Caco-2 (cell line): Measurements from ENCODE around the gene DLX4. TPM values are rescaled to one million over a fixed set of nuclear protein-coding genes. Genes with fewer than 3 reads are reported as not detected.

Experiments used
- BruUV-seq: library from RNA; stranded (reverse); fragments of 400-500 nt; replicated peaks from 2 replicates; lab custom pipeline; 2021; lab: Mats Ljungman, UMichigan
- CTCF ChIA-PET: fragments of 300-600 bp; sonication (Branson Sonifier 250); formaldehyde crosslinking; loops from one replicate; lab custom pipeline; 2022; ENCODE audit warnings: antibody characterized with exemption; lab: Charles Lee
- POLR2A ChIA-PET: fragments of 300-600 bp; sonication (Branson Sonifier 250); formaldehyde crosslinking; loops from one replicate; lab custom pipeline; 2022; ENCODE audit warnings: antibody characterized with exemption; lab: Charles Lee
- DNase-seq, 2 experiments: peaks; one replicate each; pipeline versions ENCODE4 v3.0.0 to v3.0.0-alpha.2; 2020 to 2022
- H3K27me3 ChIP-seq: replicated peaks from 2 replicates; pipeline ENCODE4 v1.6.0; 2011; ENCODE audit warnings: low read length; ENCODE audit not compliant: control insufficient read depth, insufficient read depth
- H3K36me3 ChIP-seq: 2 replicates; pipeline ENCODE4 v1.5.1; 2011; ENCODE audit warnings: low read length; ENCODE audit not compliant: control insufficient read depth, insufficient read depth
- H3K4me1 ChIP-seq: fragments of 250-450 bp; sonication (Bioruptor Pico); 2 replicates; pipeline ENCODE4 v1.5.1; 2020; ENCODE audit warnings: mild to moderate bottlenecking
- H3K4me3 ChIP-seq: 2 replicates; pipeline ENCODE4 v1.5.1; 2011; ENCODE audit warnings: low read depth, mild to moderate bottlenecking, control low read depth, low read length
- H3K9me3 ChIP-seq: fragments of 250-450 bp; sonication (Bioruptor Pico); 2 replicates; pipeline ENCODE4 v1.5.1; 2020; ENCODE audit warnings: mild to moderate bottlenecking, moderate library complexity
- H3K27ac Mint-ChIP-seq: one replicate; pipeline ENCODE4 v1.8.0; 2022; ENCODE audit warnings: mixed read lengths; ENCODE audit not compliant: unreplicated experiment
- H3K27me3 Mint-ChIP-seq: one replicate; pipeline ENCODE4 v1.8.0; 2022; ENCODE audit warnings: mixed read lengths; ENCODE audit not compliant: insufficient read depth, unreplicated experiment
- H3K36me3 Mint-ChIP-seq: one replicate; pipeline ENCODE4 v1.8.0; 2022; ENCODE audit warnings: mild to moderate bottlenecking, mixed read lengths; ENCODE audit not compliant: insufficient read depth, unreplicated experiment
- H3K4me1 Mint-ChIP-seq: one replicate; pipeline ENCODE4 v1.8.0; 2022; ENCODE audit warnings: low read depth, mixed read lengths; ENCODE audit not compliant: unreplicated experiment
- H3K4me3 Mint-ChIP-seq: one replicate; pipeline ENCODE4 v1.8.0; 2022; ENCODE audit warnings: mild to moderate bottlenecking, moderate library complexity, mixed read lengths; ENCODE audit not compliant: unreplicated experiment
- H3K9me3 Mint-ChIP-seq: one replicate; pipeline ENCODE4 v1.8.0; 2022; ENCODE audit warnings: mixed read lengths; ENCODE audit not compliant: unreplicated experiment
- intact Hi-C: fragments of 100-400 bp; cut with micrococcal nuclease; formaldehyde crosslinking; loops from one replicate; pipeline ENCODE4 v1.10.0; 2022; ENCODE audit not compliant: unreplicated experiment
- total RNA-seq: library from RNA; stranded (reverse); gene quantifications from 2 replicates; pipeline ENCODE4 v1.2.3, GENCODE V29; 2022
- TF ChIP-seq, protein P1 (sequence below), 2 experiments: fragments of 200-600 bp in 1 of 2; IDR thresholded peaks; 1 replicate in 1 of 2; 2 replicates in 1 of 2; pipeline versions ENCODE4 v1.5.1 to v1.8.0; 2011 to 2022; ENCODE audit warnings: antibody characterized with exemption in 1 of 2, control low read depth in 1 of 2, inconsistent platforms in 1 of 2, low read depth in 1 of 2, low read length in 1 of 2, mild to moderate bottlenecking in 1 of 2, moderate library complexity in 1 of 2; ENCODE audit not compliant: insufficient read depth in 1 of 2, severe bottlenecking in 1 of 2, unreplicated experiment in 1 of 2

Gene DLX4
- total RNA-seq, 1 experiment from 2014 or later, result 27.0 TPM

DNA sequence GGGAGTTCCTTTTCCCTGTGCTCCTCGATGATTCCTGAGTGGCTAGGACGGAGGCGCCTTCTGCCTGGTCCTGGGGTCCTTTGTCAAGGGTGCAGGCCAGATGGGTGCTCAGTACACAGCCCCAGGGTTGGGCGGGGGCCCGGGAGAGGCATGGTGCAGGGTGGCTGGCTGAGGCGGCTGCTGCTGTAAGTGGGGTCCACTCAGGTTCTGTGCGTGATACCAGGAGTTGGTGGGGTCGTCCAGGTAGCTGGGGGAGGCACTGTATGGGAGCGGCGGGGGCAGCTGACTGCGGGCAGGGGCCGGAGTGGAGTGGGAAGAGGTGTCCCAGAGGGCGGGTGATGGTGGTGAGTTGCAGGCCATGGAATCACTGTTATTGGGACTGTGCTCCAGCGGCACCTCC is 22.4 kb downstream of the DLX4 start:
- Mint-ChIP-seq H3K27ac (no peak overlapping the region), H3K9me3 (no peaks in the 10 kb centered on the region), H3K4me3 (no peak overlapping the region), H3K27me3 (peaks cover 2% of the 10 kb centered on the region), H3K36me3 (peaks cover 7% of the 10 kb centered on the region), H3K4me1 (peaks cover 18% of the 10 kb centered on the region)
- POLR2A ChIA-PET, result no interaction called here
- Histone ChIP-seq H3K27me3 (no peaks in the 10 kb centered on the region), H3K36me3 (no peaks in the 10 kb centered on the region), H3K9me3 (no peaks in the 10 kb centered on the region), H3K4me3 (no peak overlapping the region), H3K4me1 (peaks cover 12% of the 10 kb centered on the region)
- BruUV-seq, result no TSS peak
- intact Hi-C loops, result no loop called here
- TF ChIP-seq, protein P1, sequence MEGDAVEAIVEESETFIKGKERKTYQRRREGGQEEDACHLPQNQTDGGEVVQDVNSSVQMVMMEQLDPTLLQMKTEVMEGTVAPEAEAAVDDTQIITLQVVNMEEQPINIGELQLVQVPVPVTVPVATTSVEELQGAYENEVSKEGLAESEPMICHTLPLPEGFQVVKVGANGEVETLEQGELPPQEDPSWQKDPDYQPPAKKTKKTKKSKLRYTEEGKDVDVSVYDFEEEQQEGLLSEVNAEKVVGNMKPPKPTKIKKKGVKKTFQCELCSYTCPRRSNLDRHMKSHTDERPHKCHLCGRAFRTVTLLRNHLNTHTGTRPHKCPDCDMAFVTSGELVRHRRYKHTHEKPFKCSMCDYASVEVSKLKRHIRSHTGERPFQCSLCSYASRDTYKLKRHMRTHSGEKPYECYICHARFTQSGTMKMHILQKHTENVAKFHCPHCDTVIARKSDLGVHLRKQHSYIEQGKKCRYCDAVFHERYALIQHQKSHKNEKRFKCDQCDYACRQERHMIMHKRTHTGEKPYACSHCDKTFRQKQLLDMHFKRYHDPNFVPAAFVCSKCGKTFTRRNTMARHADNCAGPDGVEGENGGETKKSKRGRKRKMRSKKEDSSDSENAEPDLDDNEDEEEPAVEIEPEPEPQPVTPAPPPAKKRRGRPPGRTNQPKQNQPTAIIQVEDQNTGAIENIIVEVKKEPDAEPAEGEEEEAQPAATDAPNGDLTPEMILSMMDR (IDR thresholded peaks at IDR 0.05; ENCODE audit: insufficient read depth in 1 of 2, low read depth in 1 of 2, low read length in 1 of 2, severe bottlenecking in 1 of 2, unreplicated experiment in 1 of 2), result no peak
- CTCF ChIA-PET, result interaction anchor here (1.5 kb wide), 1 partner anchor 119 kb away, joined by 6 read pairs; no protein-coding TSS in a partner anchor
- DNase-seq, result peak; percentile 3 to 45

DNA sequence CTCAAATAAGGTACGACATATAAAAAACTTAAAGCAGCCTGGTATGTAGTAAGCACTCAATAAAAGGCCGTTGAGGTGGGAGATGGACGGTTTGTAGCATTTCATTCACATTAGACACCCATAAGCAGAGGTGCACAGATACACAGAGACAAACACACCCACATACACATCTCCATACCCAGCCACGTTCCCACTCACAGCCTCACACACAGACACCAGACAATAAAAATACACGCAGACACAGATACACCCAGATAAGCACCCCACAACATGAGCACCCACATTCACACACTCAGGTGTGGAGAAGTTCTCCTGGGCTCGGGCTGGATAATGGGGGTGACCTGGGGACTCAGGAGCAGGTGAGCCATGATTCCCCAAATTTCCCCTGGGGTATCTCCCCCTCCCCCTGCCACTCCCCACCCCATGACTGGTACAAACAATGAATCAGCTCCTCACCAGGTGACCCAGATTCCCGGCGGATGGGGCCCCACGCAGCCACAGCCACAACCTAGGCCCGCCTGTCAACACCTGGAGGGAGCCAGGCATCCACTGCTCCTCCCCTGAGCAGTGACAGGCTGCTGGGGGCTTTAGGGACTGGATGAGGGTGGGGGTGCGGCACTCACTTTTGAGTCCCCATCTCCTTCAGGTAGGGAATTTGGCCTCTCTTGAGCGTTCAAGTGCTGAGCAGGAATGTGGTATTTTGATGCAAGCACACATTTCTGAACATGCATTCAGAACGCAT is 23.4 kb downstream of the DLX4 start:
- no TSS peak for BruUV-seq
- intact Hi-C loops, result no loop called here

DNA sequence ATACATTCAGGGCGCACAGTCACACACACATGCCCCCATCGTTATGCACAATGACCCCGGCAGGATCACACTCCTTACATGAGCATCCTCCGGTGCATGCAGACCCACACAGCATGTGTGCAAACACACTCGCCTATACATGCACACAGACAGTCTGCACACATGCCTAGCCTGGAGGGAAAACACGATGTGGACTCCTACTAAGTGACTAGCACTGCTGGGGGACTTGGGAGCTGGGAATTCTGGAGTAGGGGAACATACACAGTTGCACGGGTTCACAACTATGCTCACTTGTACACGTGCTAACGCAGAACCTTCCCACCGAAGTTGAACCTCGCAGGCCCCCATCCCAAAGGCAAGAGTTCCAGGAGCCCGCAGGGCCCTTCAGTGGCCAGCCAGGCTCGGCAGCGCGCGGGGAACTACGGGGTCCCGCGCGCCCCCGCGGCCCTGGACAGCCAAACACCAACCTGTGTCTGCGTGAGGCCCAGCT is 24.0 kb downstream of the DLX4 start:
- Histone ChIP-seq H3K4me3 (peak overlapping the region; percentile 45), H3K9me3 (no peaks in the 10 kb centered on the region), H3K4me1 (peaks cover 6% of the 10 kb centered on the region), H3K36me3 (no peaks in the 10 kb centered on the region), H3K27me3 (no peaks in the 10 kb centered on the region)
- POLR2A ChIA-PET, result no interaction called here
- Mint-ChIP-seq H3K4me1 (peaks cover 15% of the 10 kb centered on the region), H3K27ac (no peak overlapping the region), H3K9me3 (no peaks in the 10 kb centered on the region), H3K36me3 (peaks cover 7% of the 10 kb centered on the region), H3K27me3 (peaks cover 2% of the 10 kb centered on the region), H3K4me3 (peak overlapping the region; percentile 46)
- no TSS peak for BruUV-seq
- CTCF ChIA-PET, result interaction anchor here (1.0 to 1.5 kb wide), 2 partner anchors 118 to 132 kb away, joined by 3 to 6 read pairs; no protein-coding TSS in a partner anchor
- intact Hi-C loops, result no loop called here
- no peak for DNase-seq
- TF ChIP-seq, protein P1 (IDR thresholded peaks at IDR 0.05; ENCODE audit: insufficient read depth in 1 of 2, low read depth in 1 of 2, low read length in 1 of 2, severe bottlenecking in 1 of 2, unreplicated experiment in 1 of 2), result no peak

More for the DNA sequence above, 23.4 kb downstream of the DLX4 start:
- no peaks in the 10 kb centered on the region for H3K27me3 ChIP-seq
- H3K9me3 Mint-ChIP-seq, result no peaks in the 10 kb centered on the region
- H3K27ac Mint-ChIP-seq, result no peak overlapping the region
- peaks cover 18% of the 10 kb centered on the region for H3K4me1 Mint-ChIP-seq
- no peak overlapping the region for H3K4me3 ChIP-seq
- peak overlapping the region; percentile 46 for H3K4me3 Mint-ChIP-seq
- H3K9me3 ChIP-seq, result no peaks in the 10 kb centered on the region
- POLR2A ChIA-PET, result interaction anchor here (0.6 kb wide), 1 partner anchor 120 kb away, joined by 3 read pairs; no protein-coding TSS in a partner anchor
- TF ChIP-seq, protein P1 (IDR thresholded peaks at IDR 0.05; ENCODE audit: insufficient read depth in 1 of 2, low read depth in 1 of 2, low read length in 1 of 2, severe bottlenecking in 1 of 2, unreplicated experiment in 1 of 2), result no peak
- H3K4me1 ChIP-seq, result peaks cover 12% of the 10 kb centered on the region
- H3K27me3 Mint-ChIP-seq, result peaks cover 2% of the 10 kb centered on the region
- CTCF ChIA-PET, result interaction anchor here (1.5 kb wide), 1 partner anchor 118 kb away, joined by 6 read pairs; no protein-coding TSS in a partner anchor
- DNase-seq, result peak; percentile 24 to 40
- no peaks in the 10 kb centered on the region for H3K36me3 ChIP-seq
- peaks cover 7% of the 10 kb centered on the region for H3K36me3 Mint-ChIP-seq
